Fibroblast of peridontal ligament (primary cell): ENCODE measurements around the gene ZNF655.
"Not testable (repeated sequence)": the region's sequence is repeated elsewhere in the genome, so short reads cannot be mapped to it uniquely, and the experiment has no call there.

Experiments
- DNase-seq: peaks from one replicate; pipeline ENCODE4 v3.0.0-alpha.2; 2010; ENCODE audit errors: extremely low read depth

The ZNF655 gene

GRCh38 chr7:99560834-99561736 lies 2.6 kb downstream of the ZNF655 start:
- DNase-seq: no peak

- DNase-seq: no peak
These were observed 3.3 kb downstream of the ZNF655 start for GRCh38 chr7:99561737-99562051.

GRCh38 chr7:99562114-99562784 lies 3.8 kb downstream of the ZNF655 start:
- DNase-seq: no peak

GRCh38 chr7:99562832-99563231 lies 4.4 kb downstream of the ZNF655 start:
- peak; percentile 98 for DNase-seq

GRCh38 chr7:99563650-99564049 lies 5.2 kb downstream of the ZNF655 start:
- DNase-seq: peak; percentile 70

GRCh38 chr7:99568770-99569169 lies 10.3 kb downstream of the ZNF655 start:
- not testable (repeated sequence) for DNase-seq

- no peak for DNase-seq
These were observed 13.3 kb downstream of the ZNF655 start for GRCh38 chr7:99571768-99572167.

- no peak for DNase-seq
These were observed 14.8 kb downstream of the ZNF655 start for GRCh38 chr7:99573257-99573656.

GRCh38 chr7:99576251-99576650 lies 17.8 kb downstream of the ZNF655 start:
- no peak for DNase-seq

- DNase-seq: no peak
These were observed 21.0 kb downstream of the ZNF655 start for GRCh38 chr7:99579281-99579955.

GRCh38 chr7:99579956-99580777 lies 21.7 kb downstream of the ZNF655 start:
- peak; percentile 30 for DNase-seq

- not testable (repeated sequence) for DNase-seq
These were observed 22.4 kb downstream of the ZNF655 start for GRCh38 chr7:99580778-99581332.

- no peak for DNase-seq
These were observed 30.4 kb downstream of the ZNF655 start for GRCh38 chr7:99588868-99589267.

- DNase-seq: no peak
These were observed 36.7 kb downstream of the ZNF655 start for GRCh38 chr7:99594948-99595745.

GRCh38 chr7:99596408-99596955 lies 38.0 kb downstream of the ZNF655 start:
- DNase-seq: no peak

GRCh38 chr7:99597762-99598501 lies 39.5 kb downstream of the ZNF655 start, which contains the start of gene TMEM225B:
Gene TMEM225B, plus strand, starts transcription at chr7:99598267. Its CDS starts 6,122 bp downstream, at chr7:99604389.
- no peak for DNase-seq

GRCh38 chr7:99599836-99600235 lies 41.4 kb downstream of the ZNF655 start:
- DNase-seq: no peak

- DNase-seq: no peak
These were observed 43.3 kb downstream of the ZNF655 start for GRCh38 chr7:99601656-99602310.

- DNase-seq: no peak
These were observed 47.1 kb downstream of the ZNF655 start for GRCh38 chr7:99605527-99605926.
